Hippocampal formation (tissue), 2 donors: ENCODE data around the gene TMEM145.
"Not testable (repeated sequence)": the region's sequence is repeated elsewhere in the genome, so short reads cannot be mapped to it uniquely, and the experiment has no call there.

Source experiments
- DNase-seq, 2 donors: peaks; one replicate each; lab custom pipeline; 2025; lab: John Stamatoyannopoulos, UW

TMEM145 gene

GRCh38 chr19:42334697-42335373, 21.7 kb downstream of the TMEM145 start:
- DNase-seq, result no peak

GRCh38 chr19:42335374-42335936, 22.3 kb downstream of the TMEM145 start:
- no peak for DNase-seq

DNA sequence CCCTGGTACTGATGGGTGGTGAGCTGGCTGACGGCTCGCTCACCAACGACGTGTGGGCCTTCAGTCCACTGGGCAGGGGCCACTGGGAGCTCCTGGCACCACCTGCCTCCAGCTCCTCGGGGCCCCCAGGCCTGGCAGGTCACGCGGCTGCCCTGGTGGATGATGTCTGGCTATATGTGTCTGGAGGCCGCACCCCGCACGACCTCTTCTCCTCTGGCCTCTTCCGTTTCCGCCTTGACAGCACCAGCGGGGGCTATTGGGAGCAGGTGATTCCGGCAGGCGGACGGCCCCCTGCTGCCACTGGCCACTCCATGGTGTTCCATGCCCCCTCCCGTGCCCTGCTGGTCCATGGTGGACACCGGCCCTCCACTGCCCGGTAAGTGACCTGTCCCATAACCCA, 22.9 kb downstream of the TMEM145 start:
- DNase-seq, result no peak

GRCh38 chr19:42339126-42339860, 26.2 kb downstream of the TMEM145 start:
- not testable (repeated sequence) for DNase-seq

DNA sequence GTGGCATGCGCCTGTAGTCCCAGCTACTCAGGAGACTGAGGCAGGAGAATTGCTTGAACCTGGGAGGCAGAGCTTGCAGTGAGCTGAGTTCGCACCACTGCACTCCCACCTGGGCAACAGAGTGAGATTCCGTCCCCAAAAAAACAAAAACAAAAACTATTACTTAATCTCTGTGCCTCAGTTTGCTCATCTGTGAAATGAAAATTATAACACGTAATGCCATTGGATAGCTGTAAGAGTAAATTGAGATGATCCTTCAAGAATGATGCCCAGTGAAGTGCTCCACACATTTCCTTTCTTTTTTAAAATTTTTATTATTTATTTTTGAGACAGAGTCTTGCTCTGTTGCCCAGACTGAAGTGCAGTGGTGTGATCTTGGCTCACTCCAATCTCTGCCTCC, 26.8 kb downstream of the TMEM145 start:
- not testable (repeated sequence) for DNase-seq

- no peak for DNase-seq
These were observed 30.4 kb downstream of the TMEM145 start for GRCh38 chr19:42343344-42344110.

DNA sequence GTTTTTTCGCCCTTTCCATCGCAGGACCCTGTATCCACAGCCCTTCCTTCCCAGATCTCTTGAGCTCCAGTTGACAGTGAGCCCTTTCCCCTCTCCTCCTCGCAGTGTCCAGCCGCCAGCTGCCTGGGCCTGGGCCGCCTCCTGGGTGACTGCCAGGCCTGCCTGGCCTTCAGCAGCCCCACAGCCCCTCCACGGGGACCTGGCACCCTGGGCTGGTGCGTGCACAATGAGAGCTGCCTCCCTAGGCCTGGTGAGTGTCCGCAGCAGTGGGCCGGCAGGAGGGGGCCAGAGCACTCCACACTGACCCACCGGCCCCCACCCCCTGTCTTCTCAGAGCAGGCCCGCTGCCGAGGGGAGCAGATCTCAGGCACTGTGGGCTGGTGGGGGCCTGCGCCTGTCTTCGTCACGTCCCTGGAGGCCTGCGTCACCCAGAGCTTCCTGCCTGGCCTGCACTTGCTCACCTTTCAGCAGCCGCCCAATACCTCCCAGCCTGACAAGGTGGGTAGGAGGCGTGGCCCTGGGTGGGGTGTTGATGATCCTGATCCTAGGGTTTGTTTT, 31.3 kb downstream of the TMEM145 start:
- DNase-seq, result no peak

- no peak for DNase-seq
These were observed 32.2 kb downstream of the TMEM145 start for GRCh38 chr19:42345191-42345812.

- DNase-seq, result no peak
These were observed 35.1 kb downstream of the TMEM145 start for GRCh38 chr19:42348211-42348610.

DNA sequence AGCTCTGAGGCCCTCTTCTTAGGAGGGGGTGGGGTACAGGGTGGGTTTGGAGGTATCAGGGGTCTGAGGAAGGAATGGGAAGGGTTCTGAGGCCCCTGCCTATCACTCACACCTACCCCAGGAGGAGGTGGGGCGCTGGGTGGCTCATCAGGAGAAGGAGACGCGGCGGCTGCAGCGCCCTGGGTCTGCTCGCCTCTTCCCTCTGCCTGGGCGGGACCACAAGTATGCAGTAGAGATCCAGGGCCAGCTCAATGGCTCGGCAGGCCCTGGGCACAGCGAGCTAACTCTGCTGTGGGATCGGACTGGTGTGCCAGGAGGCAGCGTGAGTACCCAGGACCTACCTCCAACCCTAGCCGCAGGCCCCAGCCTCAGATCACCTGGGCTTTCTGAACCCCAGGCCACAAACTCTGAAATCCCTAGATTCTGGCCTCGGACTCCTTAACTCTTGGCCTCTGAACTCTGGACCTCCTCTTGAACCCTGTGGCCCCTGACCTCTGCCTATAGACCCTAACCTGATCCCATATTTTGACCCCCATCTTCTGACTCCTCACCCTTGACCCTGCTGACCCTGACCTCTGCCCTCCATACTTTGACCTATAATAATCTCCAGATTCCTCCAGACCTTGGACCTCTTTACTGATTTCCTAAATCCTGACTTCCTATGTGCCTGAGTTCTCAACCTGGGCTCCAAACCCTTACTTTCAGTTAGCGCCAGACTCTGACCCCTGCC, 36.4 kb downstream of the TMEM145 start:
- DNase-seq, result no peak

- no peak for DNase-seq
These were observed 37.3 kb downstream of the TMEM145 start for GRCh38 chr19:42350417-42350816.

GRCh38 chr19:42351079-42351735, 38.1 kb downstream of the TMEM145 start:
- no peak for DNase-seq

- peak; percentile 37 to 40 for DNase-seq
These were observed 39.5 kb downstream of the TMEM145 start for GRCh38 chr19:42352301-42353259.

DNA sequence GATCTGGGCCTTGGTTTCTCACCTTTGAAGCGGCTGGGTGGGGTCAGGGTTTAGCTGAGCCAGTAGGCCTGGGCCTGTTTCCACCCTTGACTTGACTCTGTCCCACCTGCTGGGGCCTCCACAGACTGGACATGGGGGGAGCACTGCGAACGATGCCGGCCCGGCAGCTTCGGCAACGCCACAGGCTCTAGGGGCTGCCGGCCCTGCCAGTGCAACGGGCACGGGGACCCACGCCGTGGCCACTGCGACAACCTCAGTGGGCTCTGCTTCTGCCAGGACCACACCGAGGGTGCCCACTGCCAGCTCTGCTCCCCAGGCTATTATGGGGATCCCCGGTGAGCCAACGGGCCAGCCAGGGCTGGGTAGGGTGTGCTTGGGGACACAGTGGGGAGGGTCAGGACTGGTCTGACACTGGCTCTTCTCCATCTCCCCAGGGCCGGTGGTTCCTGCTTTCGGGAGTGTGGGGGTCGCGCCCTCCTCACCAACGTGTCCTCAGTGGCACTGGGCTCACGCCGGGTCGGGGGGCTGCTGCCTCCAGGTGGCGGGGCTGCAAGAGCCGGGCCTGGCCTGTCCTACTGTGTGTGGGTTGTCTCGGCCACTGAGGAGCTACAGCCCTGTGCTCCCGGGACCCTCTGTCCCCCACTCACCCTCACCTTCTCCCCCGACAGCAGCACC, 40.4 kb downstream of the TMEM145 start:
- DNase-seq, result no peak

GRCh38 chr19:42355896-42356295, 42.8 kb downstream of the TMEM145 start:
- DNase-seq, result no peak

DNA sequence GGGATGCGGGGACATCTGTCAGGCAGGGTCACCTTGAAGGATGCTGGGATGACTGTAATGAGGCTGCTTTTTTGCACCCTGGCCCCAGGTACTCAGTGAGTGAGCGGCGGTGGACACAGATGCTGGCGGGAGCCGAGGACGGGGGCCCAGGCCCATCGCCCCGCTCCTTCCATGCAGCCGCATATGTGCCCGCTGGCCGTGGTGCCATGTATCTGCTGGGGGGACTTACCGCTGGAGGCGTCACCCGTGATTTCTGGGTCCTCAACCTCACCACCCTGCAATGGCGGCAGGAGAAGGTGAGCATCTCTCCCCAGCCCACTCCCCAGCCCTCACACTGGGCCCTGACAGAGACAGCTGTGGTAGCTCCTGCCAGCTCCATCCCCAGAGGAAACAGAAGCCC, 43.6 kb downstream of the TMEM145 start:
- DNase-seq, result no peak

- DNase-seq, result no peak
These were observed 44.2 kb downstream of the TMEM145 start for GRCh38 chr19:42357290-42357689.

DNA sequence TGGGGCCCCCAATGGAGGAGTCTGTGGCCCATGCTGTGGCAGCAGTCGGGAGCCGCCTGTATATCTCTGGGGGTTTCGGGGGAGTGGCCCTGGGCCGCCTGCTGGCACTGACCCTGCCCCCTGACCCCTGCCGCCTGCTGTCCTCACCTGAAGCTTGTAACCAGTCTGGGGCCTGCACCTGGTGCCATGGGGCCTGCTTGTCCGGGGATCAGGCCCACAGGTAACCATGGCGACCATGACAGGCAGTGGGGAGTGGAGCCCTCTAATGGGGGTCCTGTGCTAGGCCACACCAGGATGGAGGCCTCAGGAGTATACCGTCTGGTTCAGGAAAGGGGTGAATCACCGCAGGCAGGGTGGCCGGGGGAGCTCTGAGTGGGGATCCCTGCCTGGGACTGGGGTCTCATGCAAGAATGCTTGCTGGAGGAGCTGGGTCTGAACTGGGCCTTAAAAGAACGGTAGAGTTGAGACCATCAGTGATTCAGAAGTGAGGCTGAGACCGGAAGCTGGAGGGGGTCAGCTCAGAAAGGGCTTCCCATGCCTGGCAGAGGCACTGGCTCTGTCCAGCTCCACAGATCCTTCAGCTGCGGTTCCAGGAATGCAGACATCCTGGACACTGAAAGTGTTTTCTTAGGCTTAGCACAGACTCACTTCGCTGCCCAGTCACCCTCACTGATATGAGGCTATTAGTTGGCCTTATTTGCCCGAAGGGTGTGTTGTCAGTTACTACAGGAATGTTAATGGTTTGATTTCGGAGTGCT, 47.9 kb downstream of the TMEM145 start:
- DNase-seq, result no peak
